Stimulated activated CD8-positive, alpha-beta memory T cell treated with anti-CD3 and anti-CD28 coated beads, Interleukin-4, amount 100 ng/mL, for 24 hours (primary cell): ENCODE results near the gene CC2D2A.
"Not testable (repeated sequence)": the region's sequence is repeated elsewhere in the genome, so short reads cannot be mapped to it uniquely, and the experiment has no call there.

Experiments used
- DNase-seq: peaks from one replicate; pipeline ENCODE4 v3.0.0-alpha.2; 2020; ENCODE audit warnings: low read depth

Gene CC2D2A

DNA sequence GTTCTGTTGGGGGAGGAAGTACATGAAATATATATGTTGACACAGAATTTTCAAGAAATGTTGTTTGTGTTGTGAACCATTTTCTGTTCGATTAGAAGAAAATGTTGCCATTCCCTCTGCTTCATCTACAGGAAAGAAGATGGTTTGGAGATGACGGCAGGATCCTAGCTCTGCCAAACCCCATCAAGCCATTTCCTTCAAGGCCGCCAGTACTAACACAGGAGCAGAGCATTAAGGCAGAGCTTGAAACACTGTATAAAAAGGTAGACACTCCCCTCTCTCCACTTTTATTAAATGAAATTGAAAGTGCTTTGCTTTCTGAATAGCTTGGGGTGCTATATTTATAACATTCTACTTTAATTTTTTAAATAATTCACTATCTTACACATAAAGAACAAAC, 46.8 kb downstream of the CC2D2A start:
- DNase-seq = no peak

DNA sequence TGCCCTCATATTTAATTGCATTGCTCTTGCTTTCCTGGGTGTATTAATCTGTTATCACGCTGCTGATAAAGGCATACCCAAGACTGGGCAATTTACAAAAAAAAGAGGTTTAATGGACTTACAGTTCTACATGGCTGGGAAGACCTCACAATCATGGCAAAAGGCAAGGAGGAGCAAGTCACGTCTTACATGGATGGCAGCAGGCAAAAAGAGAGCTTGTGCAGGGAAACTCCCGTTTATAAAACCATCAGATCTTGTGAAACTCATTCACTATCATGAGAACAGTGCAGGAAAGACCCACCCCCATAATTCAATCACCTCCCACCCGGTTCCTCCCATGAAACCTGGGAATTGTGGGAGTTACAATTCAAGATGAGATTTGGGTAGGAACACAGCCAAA, 48.0 kb downstream of the CC2D2A start:
- DNase-seq = not testable (repeated sequence)

DNA sequence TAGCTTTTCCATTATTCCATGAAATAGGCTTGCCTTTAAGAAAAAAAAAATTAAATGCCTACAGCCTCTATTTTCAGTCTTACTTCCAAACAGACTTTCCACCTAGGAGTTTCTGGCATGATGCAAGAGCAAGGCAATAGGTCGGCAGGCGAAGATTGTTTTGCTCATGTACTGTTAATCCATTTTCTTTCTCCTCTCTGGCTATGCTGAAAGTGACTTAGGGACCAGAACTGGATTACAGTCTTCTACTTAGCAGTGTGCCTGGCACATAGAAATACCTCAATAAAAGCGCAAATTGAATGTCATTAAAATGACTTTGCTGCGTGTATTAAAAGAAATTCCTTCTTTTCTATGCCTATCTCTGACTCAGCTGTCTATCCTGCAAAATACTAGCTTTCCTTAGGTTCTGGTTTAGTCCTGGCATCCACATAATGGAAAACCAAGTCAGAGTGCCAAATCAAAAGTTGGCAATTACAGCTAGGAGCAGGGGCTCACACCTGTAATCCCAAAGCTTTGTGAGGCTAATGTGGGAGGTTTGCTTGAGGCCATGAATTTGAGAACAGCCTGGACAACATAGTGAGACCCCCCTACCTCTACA, 51.9 kb downstream of the CC2D2A start:
- no peak for DNase-seq

DNA sequence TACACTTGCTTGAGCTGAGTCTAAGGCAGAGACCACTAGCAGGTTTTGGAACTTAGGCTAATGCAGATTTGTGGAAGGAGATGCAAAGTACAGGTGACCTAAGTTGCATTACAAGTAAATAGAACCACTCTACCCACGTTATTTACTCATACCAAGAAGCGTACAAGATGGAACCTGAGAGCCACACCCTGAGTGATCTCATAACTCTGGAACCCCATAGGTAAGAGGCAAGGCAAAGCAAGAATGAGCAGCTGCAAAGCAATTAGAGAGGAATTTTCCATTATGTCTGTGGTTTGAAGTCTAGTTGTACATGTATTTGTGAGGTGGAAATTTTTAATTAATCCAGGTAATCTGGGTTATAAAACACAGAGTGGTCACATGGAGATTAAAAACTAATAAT, 55.4 kb downstream of the CC2D2A start:
- no peak for DNase-seq

DNA sequence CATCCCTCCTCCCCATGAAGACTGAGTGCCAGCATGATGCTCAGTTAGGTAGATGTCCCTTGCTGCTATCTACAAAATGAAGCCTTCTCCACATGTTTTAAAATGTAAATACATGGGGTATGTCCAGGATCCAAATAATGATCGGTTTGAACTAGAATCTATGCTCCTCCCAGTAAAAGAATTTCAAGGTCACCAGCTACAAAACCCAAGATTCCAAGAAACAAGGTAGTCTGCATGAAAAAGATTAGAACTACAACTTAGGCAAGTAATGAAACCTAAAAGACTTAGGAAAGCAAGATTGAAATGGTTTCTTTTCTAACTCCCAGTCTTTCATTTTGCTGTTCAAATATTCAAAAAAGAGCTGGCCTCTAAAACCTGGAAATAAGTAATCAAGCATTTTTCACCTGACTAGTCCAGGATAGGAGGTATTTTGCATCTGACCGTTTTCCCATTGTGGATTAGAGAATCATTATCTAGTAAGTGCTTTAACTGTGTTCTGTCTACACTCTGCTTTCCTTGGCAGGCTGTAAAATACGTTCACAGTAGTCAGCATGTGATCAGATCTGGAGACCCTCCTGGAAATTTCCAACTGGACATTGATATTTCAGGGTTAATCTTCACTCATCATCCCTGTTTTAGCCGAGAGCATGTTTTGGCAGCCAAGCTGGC, 57.4 kb downstream of the CC2D2A start:
- no peak for DNase-seq

DNA sequence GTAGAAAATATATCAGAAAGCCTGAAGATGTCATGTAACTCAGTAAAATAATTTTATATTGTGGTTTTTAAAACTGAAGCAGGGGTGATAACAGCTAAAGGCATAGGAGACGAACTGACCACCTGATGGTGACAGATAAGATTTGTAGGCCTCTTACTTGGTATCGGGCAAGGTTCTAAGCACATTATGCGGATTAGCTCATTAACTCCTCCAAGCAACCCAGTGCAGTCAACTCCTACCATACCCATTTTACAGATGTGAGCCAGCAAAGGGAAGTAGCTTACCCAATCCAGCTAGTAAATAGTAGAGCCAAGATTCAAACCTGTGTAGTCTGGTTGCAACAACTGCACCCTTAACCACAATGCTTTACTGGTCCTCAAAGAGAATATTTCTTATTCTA, 62.1 kb downstream of the CC2D2A start:
- DNase-seq = no peak

DNA sequence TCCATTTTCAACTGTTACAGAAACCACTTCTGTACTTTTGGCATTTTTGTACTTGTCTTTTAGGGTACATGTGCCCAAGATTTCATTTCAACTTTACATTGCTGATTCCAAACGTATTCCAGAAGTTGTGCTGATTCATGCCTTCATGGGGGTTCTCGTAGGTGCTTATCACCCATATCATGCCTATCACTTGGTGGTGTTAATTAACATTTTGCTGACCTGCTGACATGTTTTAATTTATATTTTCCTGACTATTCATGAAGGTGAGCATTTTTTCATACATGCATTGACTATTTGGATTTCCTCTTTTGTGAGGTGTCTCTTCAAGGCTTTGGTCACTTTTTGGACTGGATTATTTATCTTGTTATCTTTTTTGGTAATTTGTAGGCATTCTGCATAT, 64.1 kb downstream of the CC2D2A start:
- DNase-seq = no peak

DNA sequence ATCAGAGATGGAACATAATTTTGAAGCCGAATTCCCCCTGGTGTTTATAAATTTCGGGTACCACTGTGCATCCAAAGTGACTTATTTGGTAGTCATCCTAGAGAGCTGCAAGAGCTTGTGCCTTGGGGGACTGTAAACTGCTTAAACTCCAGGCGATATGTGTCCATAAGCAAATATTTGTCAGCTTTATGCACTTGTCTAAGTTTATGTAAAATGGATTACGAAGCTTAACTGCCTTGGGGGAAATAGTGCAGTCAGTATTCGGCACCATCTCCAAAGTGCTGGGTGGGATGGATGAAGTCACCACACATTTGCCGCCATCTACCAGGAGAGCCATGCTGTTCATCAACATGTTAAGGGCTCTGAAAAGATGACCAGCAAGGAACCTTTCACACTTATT, 65.9 kb downstream of the CC2D2A start:
- DNase-seq = no peak

DNA sequence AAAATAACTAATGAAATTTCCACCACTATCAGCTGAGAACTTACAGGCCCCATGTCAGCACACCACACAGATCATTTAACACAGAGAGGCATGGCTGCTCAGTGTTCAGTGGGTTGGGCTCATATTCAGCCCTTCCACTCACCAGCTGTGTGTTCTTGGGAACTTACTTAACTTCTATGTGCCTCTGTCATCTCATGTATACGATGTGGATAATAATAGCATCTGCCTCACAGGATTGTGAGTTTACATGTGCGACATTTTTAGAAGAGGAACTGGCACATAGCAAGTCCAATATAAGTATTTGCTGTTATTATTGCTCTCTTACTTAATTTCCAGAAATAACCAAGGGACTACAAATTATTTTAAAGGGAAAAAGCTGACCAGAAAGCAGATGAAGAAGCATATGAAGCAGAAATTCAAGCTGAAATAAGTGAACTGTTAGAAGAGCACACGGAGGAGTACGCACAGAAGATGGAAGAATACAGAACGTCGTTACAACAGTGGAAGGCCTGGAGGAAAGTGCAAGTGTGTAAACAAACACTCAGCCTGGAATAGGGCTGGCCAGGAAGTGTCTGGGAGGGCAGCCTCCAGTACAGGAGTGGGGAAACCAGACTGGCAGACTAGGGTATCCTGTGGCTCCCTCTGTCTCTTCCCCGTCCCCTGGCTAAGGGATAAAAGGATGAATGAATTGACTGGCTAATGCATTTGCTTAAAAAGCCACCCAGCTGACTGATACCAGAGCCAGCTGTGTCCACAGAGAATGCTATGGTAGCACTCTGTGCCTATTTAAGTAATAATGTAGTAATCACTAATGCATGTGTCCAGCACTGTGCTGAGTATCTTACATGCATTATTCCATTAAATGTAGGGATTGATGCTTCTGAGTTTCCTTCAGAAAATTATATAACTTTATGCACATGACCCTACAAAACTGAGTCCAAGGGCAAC, 67.1 kb downstream of the CC2D2A start:
- no peak for DNase-seq

DNA sequence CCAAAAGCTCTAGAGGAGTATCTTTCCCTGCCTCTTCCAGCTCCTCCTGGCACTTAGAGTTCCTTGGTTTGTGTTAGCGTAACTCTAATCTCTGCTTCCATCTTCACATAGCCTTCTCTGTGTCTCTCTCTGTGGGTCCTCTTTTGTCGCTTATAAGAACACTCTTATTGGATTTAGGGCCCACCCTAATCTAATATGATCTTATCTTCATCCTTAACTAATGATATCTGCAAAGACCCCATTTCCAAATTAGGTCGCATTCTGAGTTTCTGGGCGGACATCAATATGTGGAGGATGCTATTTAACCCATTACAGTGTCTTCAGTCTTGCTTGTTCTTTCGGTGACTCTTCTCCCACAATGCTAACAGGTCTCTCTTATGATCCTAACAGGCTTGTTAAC, 72.3 kb downstream of the CC2D2A start:
- no peak for DNase-seq

DNA sequence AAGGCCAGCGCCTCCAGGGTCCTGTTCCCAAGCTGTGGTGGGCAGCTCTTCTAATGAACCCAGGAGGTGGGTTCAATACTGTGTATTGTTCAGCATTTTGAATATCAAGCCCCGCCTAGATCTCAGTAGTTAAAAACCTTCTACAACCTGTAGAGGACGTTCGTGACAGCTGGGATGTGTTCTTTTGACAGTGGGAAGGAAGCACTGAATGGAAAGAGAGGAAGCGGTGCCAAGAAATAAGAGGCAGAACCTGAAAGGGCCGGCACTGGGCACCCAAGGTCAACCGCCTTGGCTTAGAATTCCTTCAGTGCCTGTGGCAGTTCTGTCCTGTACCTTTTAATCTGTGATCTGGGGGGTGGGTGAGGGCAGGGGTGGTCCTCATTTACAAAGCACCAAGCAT, 73.1 kb downstream of the CC2D2A start:
- DNase-seq = no peak

DNA sequence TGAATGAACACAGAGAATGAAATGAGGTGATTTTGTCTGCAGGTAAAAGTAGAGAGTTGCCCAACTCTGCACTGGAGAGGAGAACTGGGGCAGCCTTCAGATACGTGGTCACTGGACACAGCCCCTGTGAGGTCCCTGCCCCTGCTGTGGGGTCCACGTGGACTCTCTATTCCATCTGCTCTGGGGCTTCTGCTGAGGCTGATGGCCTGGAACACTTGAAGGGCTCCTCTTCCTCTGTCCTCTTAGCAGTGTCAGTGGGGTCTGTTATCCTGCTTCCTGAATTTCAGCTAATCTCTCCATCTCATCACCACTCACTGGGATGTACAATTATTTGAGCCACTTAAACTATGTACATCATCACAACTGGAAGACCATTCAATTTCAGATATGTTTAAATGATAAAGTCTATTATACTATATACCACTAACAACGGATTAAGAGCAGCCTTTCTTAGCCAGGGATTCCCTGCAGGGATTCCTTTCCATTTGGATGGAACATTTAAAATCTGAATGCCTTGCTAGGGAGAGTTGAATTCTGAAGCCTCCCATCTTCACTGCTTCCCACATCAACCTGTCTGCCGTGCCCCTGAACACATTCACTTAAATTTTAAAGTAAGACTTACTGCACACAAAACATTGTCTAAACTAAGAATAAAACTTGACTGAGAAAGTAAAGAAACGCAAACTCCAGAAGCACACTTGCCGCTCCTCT, 74.0 kb downstream of the CC2D2A start:
- DNase-seq = no peak

DNA sequence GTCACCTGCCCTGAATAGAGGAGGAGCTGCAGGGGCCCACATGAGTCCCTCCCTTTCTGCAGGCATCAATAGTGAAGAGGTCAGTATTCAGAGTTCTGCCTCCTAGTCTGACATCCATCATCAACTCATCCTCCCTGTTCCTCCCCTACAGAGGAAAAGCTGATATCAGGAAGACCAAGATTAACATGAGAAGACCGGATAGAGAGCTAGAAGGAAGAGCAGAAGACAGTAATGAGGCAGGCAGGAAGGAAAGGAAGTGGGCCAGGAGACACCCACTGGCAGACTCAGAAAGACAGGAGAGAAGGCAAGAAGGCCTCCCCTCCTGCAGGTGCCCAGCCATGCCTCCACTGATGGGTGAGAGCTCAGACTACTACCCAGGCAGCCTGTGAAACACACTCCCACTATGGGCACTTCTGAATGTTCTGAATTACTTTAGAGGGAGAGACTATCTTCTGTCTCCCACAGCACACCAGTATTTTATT, 74.6 kb downstream of the CC2D2A start:
- DNase-seq = no peak

DNA sequence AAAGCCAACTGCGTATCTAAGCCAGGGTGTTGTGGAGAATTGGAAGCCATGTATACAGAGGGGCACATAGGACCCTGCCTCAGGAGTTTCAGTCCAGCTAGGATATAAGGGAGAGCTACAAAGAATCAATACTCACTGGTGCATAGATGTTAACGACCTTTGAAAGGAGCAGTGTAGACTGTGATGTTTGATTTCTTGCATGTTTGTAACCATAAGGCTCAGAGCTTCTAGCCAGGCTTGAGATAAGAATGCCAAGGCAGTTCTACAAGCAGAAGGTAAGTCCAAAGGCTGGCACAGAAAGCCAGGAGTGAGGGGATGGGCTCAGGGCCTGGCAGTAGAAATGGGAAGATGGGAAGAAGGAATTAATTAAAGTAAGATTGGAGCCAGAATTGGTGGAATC, 75.7 kb downstream of the CC2D2A start:
- DNase-seq = no peak

DNA sequence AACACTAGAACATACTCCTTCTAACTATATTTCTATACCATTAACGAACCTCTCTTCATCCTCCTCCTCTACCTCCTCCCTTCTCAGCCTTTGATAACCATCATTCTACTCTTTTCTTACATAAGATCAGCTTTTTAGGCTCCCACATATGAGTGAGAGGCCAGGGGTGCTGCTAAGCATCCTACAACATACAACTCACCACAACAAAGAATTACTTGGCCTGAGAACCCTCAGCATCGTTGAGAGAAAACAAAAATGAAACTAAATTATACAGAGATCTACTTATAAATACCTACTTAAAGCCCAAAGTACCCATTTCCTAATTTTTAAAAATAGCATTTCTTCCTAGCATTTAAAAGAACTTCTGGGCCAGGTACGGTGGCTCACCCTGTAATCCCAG, 77.7 kb downstream of the CC2D2A start:
- no peak for DNase-seq

DNA sequence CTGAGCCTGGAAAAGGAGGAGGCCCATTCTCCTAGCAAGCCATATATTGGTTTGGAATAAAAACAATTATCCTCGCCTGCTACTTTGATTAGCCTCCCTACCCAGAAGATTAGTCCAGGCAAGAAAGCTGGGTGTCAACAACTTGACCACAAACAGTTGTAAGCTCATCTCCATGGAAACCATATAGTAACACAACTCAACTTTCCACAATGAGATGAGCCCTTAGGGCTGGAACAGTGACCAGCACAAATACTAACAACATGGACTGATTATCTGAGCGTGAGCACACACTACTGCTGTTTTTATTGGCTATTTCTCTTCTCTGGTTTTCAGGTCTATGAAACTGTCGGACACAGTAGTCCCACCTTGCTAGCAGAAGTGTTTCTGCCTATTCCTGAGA, 80.8 kb downstream of the CC2D2A start:
- no peak for DNase-seq

DNA sequence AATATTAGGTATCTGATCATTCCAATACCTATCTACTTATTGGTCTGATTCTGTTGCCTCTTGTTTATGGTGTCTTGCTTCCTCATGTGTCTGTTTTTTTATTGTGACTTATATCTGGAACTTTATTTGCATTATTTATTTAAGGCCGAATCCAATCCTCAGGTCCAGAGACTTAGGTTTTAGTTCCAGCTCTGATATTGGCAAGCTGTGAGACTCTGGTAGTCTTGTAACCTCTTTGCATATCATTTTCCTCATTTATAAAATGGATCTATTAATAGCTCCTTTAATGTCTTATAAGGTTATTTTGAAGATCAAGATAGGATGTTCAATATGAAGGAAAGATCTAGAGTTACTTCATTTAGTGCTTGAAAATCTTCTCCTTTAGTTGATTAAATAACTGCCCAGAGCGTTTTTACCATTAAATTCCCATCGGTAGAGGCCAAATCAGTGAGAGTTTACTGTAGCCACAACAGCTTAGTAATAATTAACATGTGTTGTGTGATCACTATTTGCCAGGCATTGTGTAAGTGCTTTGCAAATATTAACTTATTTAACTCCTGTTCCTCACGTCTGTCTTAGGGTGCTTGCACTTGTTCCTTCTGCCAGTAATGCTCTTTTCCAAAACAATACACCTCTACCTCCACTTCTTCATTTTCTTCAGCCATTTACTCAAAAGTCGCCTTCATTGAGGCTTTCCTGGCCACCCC, 82.2 kb downstream of the CC2D2A start:
- no peak for DNase-seq

DNA sequence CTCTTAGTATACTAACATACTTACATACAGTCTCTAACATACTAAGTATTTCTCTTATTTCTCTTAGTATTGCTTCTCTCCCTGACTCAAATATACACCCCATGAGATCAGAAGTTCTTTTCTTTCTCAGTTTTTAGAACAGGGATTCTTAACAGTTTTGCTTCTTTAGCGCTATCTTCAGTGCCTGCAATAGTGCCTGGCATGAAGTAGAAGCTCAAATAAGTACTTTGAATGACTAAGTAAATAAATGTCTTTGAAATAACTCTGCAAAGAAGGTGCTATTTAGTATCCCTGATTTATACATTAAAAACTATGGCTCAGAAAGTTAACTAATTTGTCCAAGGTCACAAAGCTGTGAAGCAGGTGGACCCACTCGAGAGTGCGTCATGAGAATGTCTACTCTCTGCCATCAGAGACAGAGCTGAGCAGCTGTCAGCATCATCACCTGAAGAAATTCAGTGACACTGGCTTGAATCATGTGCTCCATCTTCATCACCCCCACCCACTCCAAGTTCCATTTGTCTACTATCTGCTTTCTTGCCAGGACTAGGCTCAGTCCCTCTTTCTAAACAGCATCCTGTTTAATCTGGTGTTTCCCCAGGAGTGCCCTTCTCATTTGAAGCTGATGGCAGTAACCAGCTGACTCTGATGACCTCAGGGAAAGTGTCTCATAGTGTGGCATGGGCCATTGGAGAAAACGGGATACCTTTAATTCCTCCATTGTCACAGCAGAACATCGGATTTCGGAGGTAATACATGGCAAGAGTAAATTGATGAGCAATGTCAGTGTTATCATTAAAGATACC, 83.1 kb downstream of the CC2D2A start:
- no peak for DNase-seq

DNA sequence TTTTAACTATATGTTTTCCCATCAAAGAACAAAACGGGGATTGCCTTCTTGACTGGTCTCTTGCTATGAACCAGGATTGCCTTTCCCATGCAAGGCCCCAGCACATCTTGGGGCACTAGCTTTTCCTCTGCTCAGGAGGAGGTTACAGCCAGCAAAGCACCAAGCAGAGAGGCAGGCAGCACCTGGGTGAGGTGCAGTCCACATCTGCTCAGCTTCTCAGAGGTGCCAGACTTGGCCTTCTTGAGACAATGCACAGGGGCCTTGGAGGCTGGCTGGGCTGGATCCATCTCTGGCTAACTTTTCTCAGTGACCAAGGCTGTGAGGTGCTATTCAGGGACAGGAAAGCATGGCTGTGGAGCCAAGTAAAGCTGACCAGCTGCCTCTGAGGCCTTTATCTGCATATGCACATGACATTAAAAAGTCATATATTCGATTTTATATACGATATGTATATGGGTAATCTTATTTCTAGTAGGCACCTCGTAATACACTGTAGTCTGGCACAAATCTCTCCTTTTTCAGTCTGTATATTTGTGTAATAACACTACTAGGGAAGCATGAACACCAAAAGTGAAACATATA, 86.9 kb downstream of the CC2D2A start:
- no peak for DNase-seq

DNA sequence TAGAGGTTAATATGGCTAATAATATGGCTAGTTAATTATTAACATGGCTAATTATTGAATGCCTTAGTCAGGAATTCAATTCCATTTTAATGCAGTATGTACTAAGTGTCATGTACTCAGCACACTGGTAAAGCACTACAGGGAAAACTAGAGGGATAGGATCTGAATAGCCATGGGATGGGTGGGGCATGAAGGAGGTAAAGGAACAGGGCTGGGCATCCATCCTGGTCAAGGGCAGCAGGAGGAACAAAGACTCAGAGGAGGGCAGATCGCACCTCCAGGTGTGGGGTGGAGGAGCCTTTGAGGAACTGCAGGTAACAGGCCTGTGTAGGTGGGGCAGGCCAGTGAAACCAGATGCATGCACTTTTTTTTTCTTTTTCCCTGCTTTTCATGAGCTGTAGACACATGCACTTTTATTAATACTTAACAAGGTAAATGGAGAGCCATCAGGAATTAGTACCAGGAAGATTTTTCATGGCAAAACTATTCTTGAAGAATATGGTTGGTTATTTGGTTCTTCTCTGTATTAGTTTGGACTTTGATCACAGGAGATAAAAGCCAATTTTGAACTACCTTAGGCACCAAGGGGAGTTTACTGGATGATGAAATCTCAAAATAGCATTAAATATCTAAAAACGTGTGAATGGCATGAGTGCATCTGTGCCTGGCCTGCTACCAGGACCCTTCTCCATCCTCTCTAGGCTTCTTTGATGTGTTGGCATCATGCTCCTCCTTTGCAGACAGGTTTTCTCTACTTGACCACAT, 88.3 kb downstream of the CC2D2A start:
- DNase-seq = no peak
